HL-60 (cell line): ENCODE data around the gene ENO4.

Source experiments
- DNase-seq, 2 experiments: peaks; one replicate each; pipeline ENCODE4 v3.0.0-alpha.2; 2010 to 2020; ENCODE audit warnings: low read depth in 1 of 2, low spot score in 1 of 2
- H3K27ac ChIP-seq: fragments of 250-450 bp; sonication (Bioruptor Pico); replicated peaks from 2 replicates; pipeline ENCODE4 v1.5.1; 2020; ENCODE audit warnings: mild to moderate bottlenecking, moderate library complexity
- H3K27me3 ChIP-seq: fragments of 250-450 bp; sonication (Bioruptor Pico); 2 replicates; pipeline ENCODE4 v1.5.1; 2021; ENCODE audit warnings: mild to moderate bottlenecking, moderate library complexity; ENCODE audit not compliant: insufficient read depth, poor library complexity, severe bottlenecking
- H3K4me3 ChIP-seq: replicated peaks from 2 replicates; pipeline ENCODE4 v1.5.1; 2011; ENCODE audit warnings: mild to moderate bottlenecking, control low read depth, low read length; ENCODE audit not compliant: insufficient read depth
- GABPA ChIP-seq: IDR thresholded peaks from 2 replicates; pipeline ENCODE4 v1.6.1; 2012; ENCODE audit warnings: low read depth
- POLR2AphosphoS5 ChIP-seq: IDR thresholded peaks from 2 replicates; pipeline ENCODE4 v1.6.1; 2012; ENCODE audit warnings: low read depth
- SPI1 ChIP-seq: IDR thresholded peaks from 2 replicates; pipeline ENCODE4 v1.6.1; 2012; ENCODE audit warnings: low read depth, mild to moderate bottlenecking, borderline replicate concordance
- TF ChIP-seq, protein P1 (sequence below): IDR thresholded peaks from one replicate; pipeline ENCODE4 v1.5.1; 2011; ENCODE audit warnings: low read length, control low read depth, inconsistent platforms; ENCODE audit not compliant: insufficient read depth
- TF ChIP-seq, protein P2 (sequence below): IDR thresholded peaks from 2 replicates; pipeline ENCODE4 v1.6.1; 2012; ENCODE audit warnings: low read depth; ENCODE audit not compliant: insufficient replicate concordance

The ENO4 gene

DNA sequence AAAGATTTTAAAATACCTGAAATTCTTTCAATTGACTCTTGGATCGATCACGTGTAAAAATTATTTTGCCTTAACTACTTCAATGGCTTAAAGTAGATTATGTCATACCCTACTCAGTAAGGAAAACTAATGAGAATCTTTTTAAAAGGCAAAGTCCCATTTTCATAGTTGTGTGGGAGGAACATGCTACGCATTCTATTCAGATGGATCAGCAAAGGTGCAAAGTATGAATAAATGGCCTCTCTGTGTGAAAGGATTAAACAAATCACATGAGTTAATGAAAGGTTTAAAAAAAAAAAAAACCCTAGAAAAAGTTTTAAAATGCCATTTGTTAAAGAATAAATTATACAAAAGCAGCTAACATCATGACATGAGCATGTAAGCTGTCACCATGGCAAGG, 77.1 kb downstream of the ENO4 start:
- DNase-seq, result no peak
- no peaks in the 10 kb centered on the region for H3K27me3 ChIP-seq
- H3K4me3 ChIP-seq, result no peak overlapping the region
- TF ChIP-seq POLR2AphosphoS5 (no peak), GABPA (no peak), SPI1 (no peak)
- TF ChIP-seq, protein P1, sequence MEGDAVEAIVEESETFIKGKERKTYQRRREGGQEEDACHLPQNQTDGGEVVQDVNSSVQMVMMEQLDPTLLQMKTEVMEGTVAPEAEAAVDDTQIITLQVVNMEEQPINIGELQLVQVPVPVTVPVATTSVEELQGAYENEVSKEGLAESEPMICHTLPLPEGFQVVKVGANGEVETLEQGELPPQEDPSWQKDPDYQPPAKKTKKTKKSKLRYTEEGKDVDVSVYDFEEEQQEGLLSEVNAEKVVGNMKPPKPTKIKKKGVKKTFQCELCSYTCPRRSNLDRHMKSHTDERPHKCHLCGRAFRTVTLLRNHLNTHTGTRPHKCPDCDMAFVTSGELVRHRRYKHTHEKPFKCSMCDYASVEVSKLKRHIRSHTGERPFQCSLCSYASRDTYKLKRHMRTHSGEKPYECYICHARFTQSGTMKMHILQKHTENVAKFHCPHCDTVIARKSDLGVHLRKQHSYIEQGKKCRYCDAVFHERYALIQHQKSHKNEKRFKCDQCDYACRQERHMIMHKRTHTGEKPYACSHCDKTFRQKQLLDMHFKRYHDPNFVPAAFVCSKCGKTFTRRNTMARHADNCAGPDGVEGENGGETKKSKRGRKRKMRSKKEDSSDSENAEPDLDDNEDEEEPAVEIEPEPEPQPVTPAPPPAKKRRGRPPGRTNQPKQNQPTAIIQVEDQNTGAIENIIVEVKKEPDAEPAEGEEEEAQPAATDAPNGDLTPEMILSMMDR, result no peak
- TF ChIP-seq, protein P2, sequence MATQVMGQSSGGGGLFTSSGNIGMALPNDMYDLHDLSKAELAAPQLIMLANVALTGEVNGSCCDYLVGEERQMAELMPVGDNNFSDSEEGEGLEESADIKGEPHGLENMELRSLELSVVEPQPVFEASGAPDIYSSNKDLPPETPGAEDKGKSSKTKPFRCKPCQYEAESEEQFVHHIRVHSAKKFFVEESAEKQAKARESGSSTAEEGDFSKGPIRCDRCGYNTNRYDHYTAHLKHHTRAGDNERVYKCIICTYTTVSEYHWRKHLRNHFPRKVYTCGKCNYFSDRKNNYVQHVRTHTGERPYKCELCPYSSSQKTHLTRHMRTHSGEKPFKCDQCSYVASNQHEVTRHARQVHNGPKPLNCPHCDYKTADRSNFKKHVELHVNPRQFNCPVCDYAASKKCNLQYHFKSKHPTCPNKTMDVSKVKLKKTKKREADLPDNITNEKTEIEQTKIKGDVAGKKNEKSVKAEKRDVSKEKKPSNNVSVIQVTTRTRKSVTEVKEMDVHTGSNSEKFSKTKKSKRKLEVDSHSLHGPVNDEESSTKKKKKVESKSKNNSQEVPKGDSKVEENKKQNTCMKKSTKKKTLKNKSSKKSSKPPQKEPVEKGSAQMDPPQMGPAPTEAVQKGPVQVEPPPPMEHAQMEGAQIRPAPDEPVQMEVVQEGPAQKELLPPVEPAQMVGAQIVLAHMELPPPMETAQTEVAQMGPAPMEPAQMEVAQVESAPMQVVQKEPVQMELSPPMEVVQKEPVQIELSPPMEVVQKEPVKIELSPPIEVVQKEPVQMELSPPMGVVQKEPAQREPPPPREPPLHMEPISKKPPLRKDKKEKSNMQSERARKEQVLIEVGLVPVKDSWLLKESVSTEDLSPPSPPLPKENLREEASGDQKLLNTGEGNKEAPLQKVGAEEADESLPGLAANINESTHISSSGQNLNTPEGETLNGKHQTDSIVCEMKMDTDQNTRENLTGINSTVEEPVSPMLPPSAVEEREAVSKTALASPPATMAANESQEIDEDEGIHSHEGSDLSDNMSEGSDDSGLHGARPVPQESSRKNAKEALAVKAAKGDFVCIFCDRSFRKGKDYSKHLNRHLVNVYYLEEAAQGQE, result no peak
- no peak overlapping the region for H3K27ac ChIP-seq

DNA sequence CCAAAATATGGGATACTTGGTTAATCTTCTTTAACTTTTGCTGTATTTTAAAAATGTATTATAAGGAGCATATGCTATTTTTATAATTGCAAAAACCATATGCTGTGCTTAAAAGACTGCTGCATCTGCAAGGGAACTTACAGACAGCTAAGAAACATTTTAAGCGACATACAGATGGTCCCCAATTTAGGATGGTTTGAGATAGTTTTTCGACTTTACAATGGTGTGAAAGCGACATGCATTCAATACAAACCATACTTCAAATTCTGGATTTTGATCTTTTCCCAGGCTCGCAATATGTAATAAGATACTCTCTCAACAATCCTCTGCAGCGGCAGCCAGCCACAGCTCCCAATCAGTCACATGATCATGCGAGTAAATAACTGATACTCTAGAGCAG, 82.5 kb downstream of the ENO4 start:
- no peak for DNase-seq
- no peak overlapping the region for H3K27ac ChIP-seq
- no peaks in the 10 kb centered on the region for H3K27me3 ChIP-seq
- H3K4me3 ChIP-seq, result no peak overlapping the region
- TF ChIP-seq SPI1 (no peak), POLR2AphosphoS5 (no peak), GABPA (no peak)
- TF ChIP-seq, protein P2, result no peak
- TF ChIP-seq, protein P1, result no peak
